Stomach (tissue), 9 donors: ENCODE measurements around the gene NUBPL. TPM values are rescaled to one million over a fixed set of nuclear protein-coding genes. Genes with fewer than 3 reads are reported as not detected.

Experiments used
- DNase-seq, 2 donors: peaks; one replicate each; pipeline versions ENCODE4 v3.0.0 to v3.0.0-alpha.2; 2013 to 2019
- H3K27ac ChIP-seq, 5 donors: fragments of 200-600 bp in 4 of 5; sonication (generic) in 4 of 5; one replicate each; pipeline ENCODE4 v1.5.1; 2013 to 2019; ENCODE audit warnings: mild to moderate bottlenecking in 1 of 5, moderate library complexity in 1 of 5
- H3K27me3 ChIP-seq, 3 donors: fragments of 200-600 bp; sonication (generic); one replicate each; pipeline ENCODE4 v1.5.1; 2017 to 2019; ENCODE audit warnings: mixed run types in 1 of 3
- H3K36me3 ChIP-seq, 4 donors: fragments of 200-600 bp; sonication (generic); 1 replicate in 3 of 4; 2 replicates in 1 of 4; pipeline ENCODE4 v1.5.1; 2016 to 2019
- H3K4me1 ChIP-seq, 4 donors: fragments of 200-600 bp; sonication (generic); one replicate each; pipeline ENCODE4 v1.5.1; 2016 to 2019
- H3K4me3 ChIP-seq, 4 donors: fragments of 200-600 bp; sonication (generic) in 3 of 4; one replicate each; pipeline ENCODE4 v1.5.1; 2016 to 2019; ENCODE audit warnings: mild to moderate bottlenecking in 1 of 4
- H3K9me3 ChIP-seq, 4 donors: fragments of 200-600 bp; sonication (generic); one replicate each; pipeline ENCODE4 v1.5.1; 2016 to 2019
- EP300 ChIP-seq: sonication (generic); formaldehyde crosslinking; IDR thresholded peaks from one replicate; pipeline ENCODE4 v1.6.1; 2017; ENCODE audit warnings: antibody characterized with exemption
- POLR2A ChIP-seq, 4 donors: fragments of 450-650 bp; IDR thresholded peaks; one replicate each; pipeline ENCODE4 v1.6.1; 2016; ENCODE audit warnings: antibody characterized with exemption in 4 of 4, control low read depth in 2 of 4, mild to moderate bottlenecking in 1 of 4, moderate library complexity in 1 of 4
- POLR2AphosphoS5 ChIP-seq, 3 donors: sonication (generic); formaldehyde crosslinking; IDR thresholded peaks; one replicate each; pipeline ENCODE4 v1.6.1; 2016; ENCODE audit warnings: antibody characterized with exemption in 3 of 3
- WGBS, 5 donors: extraction: QIAGEN DNeasy Blood & Tissue Kit in 3 of 5; methylation state at CpG; one replicate each; pipeline versions ENCODE4 v1.1.5 to v1.1.7; 2013 to 2018; 5-methylcytosine and 5-hydroxymethylcytosine counted together
- intact Hi-C: fragments of 100-400 bp; cut with DNase I; formaldehyde crosslinking; loops from one replicate; pipeline ENCODE4 v1.15.1; 2023; ENCODE audit warnings: low total_unique reads
- polyA plus RNA-seq, 3 donors: library from polyadenylated mRNA; stranded (reverse); fragments of 200-250 nt; gene quantifications; one replicate each; pipeline ENCODE4 v1.2.3, GENCODE V29; 2013
- total RNA-seq, 5 donors: library from RNA; depleted of rRNA; stranded (reverse); fragments of >200 nt; gene quantifications; one replicate each; pipeline versions ENCODE4 v1.1.0 to v1.2.3, GENCODE V29; 2014 to 2016
- TF ChIP-seq, protein P1 (sequence below), 7 experiments: fragments of 450-650 bp in 4 of 7; fragments of 200-600 bp in 3 of 7; sonication (generic) in 3 of 7; IDR thresholded peaks; one replicate each; pipeline ENCODE4 v1.5.1; 2016 to 2019; ENCODE audit warnings: antibody characterized with exemption in 7 of 7, control low read depth in 2 of 7, mild to moderate bottlenecking in 1 of 7
- donor health status: healthy with polysubstance abuse.
- donor health status: Bipolar disorder and iron deficiency.
- donor health status: healthy.

The NUBPL gene
- total and polyA plus RNA-seq, 8 donors = 0.58 to 25.7 (median 5.0) TPM

DNA sequence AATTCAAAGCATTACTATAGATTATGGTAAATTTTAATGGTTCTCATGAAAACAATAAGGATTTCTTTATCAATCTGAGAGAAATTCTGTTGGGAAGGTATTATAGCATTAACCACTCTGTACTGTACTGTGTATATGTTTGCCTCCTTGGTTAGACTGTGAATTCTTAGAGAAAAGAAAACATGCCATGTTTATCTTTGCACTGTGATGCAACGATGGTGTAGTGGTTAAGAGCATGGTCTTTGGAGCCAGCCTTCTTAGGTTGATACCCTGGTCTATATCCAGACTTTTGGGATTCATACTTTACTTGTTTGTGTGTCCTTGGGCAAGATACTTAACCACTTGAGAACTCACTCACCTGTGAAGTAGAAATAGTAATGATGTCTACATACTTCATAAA lies 32.2 kb upstream of the NUBPL start:
- TF ChIP-seq, protein P1, sequence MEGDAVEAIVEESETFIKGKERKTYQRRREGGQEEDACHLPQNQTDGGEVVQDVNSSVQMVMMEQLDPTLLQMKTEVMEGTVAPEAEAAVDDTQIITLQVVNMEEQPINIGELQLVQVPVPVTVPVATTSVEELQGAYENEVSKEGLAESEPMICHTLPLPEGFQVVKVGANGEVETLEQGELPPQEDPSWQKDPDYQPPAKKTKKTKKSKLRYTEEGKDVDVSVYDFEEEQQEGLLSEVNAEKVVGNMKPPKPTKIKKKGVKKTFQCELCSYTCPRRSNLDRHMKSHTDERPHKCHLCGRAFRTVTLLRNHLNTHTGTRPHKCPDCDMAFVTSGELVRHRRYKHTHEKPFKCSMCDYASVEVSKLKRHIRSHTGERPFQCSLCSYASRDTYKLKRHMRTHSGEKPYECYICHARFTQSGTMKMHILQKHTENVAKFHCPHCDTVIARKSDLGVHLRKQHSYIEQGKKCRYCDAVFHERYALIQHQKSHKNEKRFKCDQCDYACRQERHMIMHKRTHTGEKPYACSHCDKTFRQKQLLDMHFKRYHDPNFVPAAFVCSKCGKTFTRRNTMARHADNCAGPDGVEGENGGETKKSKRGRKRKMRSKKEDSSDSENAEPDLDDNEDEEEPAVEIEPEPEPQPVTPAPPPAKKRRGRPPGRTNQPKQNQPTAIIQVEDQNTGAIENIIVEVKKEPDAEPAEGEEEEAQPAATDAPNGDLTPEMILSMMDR (IDR thresholded peaks at IDR 0.05) = no peak
- TF ChIP-seq POLR2A (IDR thresholded peaks at IDR 0.05) (no peak), EP300 (no peak), POLR2AphosphoS5 (IDR thresholded peaks at IDR 0.05) (no peak)
- no peak for DNase-seq
- H3K4me1 ChIP-seq = no peaks in the 10 kb centered on the region
- H3K9me3 ChIP-seq = no peaks in the 10 kb centered on the region
- intact Hi-C loops = no loop called here
- no peaks in the 10 kb centered on the region for H3K36me3 ChIP-seq
- 20 to 45% (median 32%) methylated on average over 1 of the region's 1 CpG for WGBS, 5 donors
- H3K27ac ChIP-seq = no peak overlapping the region
- H3K27me3 ChIP-seq = no peaks in the 10 kb centered on the region
- no peak overlapping the region for H3K4me3 ChIP-seq

DNA sequence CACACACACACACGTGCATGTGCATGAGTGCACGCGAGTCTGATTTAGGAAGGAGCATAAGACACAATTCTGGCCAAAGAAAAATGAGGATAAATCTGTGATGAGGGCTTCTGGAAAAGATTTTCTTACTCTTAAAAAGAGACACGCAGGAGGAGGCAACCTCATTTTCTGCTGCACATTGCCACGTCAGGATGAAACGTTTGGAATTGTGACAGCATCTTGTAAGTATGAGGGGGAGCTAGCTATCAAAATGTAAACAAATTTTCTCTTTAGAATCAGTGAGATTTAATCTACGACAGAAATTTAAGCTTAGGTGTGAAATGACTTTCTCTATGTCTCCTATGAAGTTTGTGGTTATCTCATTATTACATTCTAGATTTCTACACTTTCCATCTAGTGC lies 31.1 kb upstream of the NUBPL start:
- Histone ChIP-seq H3K27me3 (no peaks in the 10 kb centered on the region), H3K4me3 (no peak overlapping the region), H3K9me3 (no peaks in the 10 kb centered on the region), H3K36me3 (no peaks in the 10 kb centered on the region), H3K4me1 (no peaks in the 10 kb centered on the region), H3K27ac (no peak overlapping the region)
- 43 to 57% (median 48%) methylated on average over 7 of the region's 7 CpGs for WGBS, 5 donors
- intact Hi-C loops = no loop called here
- TF ChIP-seq POLR2AphosphoS5 (IDR thresholded peaks at IDR 0.05) (no peak), POLR2A (IDR thresholded peaks at IDR 0.05) (no peak), EP300 (no peak)
- TF ChIP-seq, protein P1 (IDR thresholded peaks at IDR 0.05) = no peak
- DNase-seq = no peak

DNA sequence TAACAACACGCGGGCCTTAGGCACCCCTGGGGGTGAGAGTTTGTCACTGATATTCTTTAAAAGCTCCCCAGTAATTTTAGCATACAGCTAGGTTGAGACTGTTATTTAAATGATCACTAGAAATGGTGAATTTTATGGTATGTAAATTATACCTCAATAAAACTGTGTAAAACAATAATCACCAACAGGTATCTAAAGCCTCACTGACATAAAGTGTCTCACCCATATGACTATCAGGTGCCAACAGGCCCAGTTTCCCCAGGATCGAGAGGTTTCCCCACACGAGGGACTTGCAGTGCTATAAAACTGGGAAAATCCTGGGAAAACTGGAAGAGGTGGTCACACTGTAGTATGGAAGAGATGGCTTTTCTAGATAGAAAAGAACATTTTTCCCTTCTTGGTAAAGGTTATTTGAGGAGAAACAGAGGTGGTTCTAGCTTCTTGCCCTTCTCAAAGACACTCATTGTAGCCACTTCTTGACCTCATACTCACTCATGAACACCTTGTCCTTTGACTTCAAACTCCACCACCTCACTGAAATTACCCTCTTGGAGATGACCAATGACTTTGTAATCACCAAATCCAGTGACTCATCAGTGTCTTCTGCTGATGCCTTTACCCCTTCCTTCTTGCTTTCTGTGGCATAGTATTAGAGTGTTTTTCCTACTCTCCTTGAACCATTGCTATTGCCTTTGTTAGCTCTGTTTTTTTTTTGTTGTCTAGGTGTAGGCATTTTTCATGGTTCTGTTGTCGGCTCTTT lies 24.8 kb upstream of the NUBPL start:
- no peak for DNase-seq
- H3K4me3 ChIP-seq = no peak overlapping the region
- no peaks in the 10 kb centered on the region for H3K36me3 ChIP-seq
- H3K9me3 ChIP-seq = no peaks in the 10 kb centered on the region
- H3K27me3 ChIP-seq = no peaks in the 10 kb centered on the region
- 80 to 90% (median 83%) methylated on average over 5 of the region's 5 CpGs for WGBS, 5 donors
- intact Hi-C loops = no loop called here
- TF ChIP-seq EP300 = no peak
- TF ChIP-seq, protein P1 (IDR thresholded peaks at IDR 0.05) = no peak
- no peak for TF ChIP-seq POLR2AphosphoS5 (IDR thresholded peaks at IDR 0.05)
- no peak for TF ChIP-seq POLR2A (IDR thresholded peaks at IDR 0.05)
- H3K27ac ChIP-seq = no peak overlapping the region
- no peaks in the 10 kb centered on the region for H3K4me1 ChIP-seq

DNA sequence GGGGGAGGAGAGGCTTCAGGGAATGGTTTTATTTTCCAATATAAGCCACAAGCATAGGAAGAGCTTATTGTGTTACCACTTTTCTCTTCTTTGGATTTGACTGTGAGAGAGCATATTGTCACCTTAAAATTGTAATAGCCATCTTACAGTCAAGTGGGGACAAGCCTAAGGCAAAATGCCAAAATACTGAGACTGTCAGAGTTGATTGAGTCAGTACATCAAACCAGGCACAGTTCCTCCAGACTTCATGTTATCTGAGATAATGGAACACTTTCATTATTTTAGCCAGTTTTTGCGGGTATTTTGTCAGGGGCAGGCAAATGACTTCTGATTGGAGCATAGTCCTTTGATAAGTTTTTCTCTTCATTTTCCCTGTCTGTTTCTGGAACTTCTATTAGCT lies 19.5 kb upstream of the NUBPL start:
- intact Hi-C loops = no loop called here
- Histone ChIP-seq H3K9me3 (no peaks in the 10 kb centered on the region), H3K27me3 (no peaks in the 10 kb centered on the region), H3K36me3 (no peaks in the 10 kb centered on the region), H3K27ac (no peak overlapping the region), H3K4me1 (peaks cover 0 to 5% (median 0%) of the 10 kb centered on the region in 4 donors), H3K4me3 (no peak overlapping the region)
- 76 to 94% (median 85%) methylated on average over 1 of the region's 1 CpG for WGBS, 5 donors
- TF ChIP-seq, protein P1 (IDR thresholded peaks at IDR 0.05) = no peak
- TF ChIP-seq POLR2A (IDR thresholded peaks at IDR 0.05) (no peak), EP300 (no peak), POLR2AphosphoS5 (IDR thresholded peaks at IDR 0.05) (no peak)
- DNase-seq = no peak
